ENCODE measurements around the gene TRIP12. TPM values are rescaled to one million over a fixed set of nuclear protein-coding genes. Genes with fewer than 3 reads are reported as not detected.

The TRIP12 gene
- total RNA-seq, 1 experiment from 2014 or later, result 175 TPM

- RAD21 ChIA-PET (ENCODE audit: low non-redundant PET in 1 of 2, low total read pairs in 2 of 2, uncharacterized antibody in 2 of 2, unreplicated experiment in 2 of 2), result no interaction called here
- CTCF ChIA-PET, result no interaction called here
- Histone ChIP-seq H3K36me3 (ENCODE audit: control insufficient read depth in 1 of 2, insufficient read depth in 2 of 2, low read length in 2 of 2) (peaks cover 12 to 24% of the 10 kb centered on the region in 2 experiments), H3K4me1 (ENCODE audit: control insufficient read depth in 1 of 2, insufficient read depth in 2 of 2, low read length in 2 of 2) (no peaks in the 10 kb centered on the region), H3K27me3 (ENCODE audit: insufficient read depth, low read length) (no peaks in the 10 kb centered on the region), H3K4me2 (ENCODE audit: low read length) (no peak overlapping the region), H3K4me3 (replicated peaks in 1 of 2; ENCODE audit: low read depth in 1 of 2, low read length in 2 of 2) (no peak overlapping the region), H3K9me3 (ENCODE audit: control insufficient read depth in 1 of 2, insufficient read depth in 1 of 2, low read depth in 1 of 2, low read length in 2 of 2) (no peaks in the 10 kb centered on the region), H2AFZ (ENCODE audit: low read depth, low read length, poor library complexity, severe bottlenecking) (no peak overlapping the region), H3K9me2 (ENCODE audit: insufficient read depth) (no peaks in the 10 kb centered on the region), H3K79me2 (ENCODE audit: insufficient read depth, low read length) (no peaks in the 10 kb centered on the region), H3K9ac (ENCODE audit: low read length) (no peak overlapping the region), H4K20me1 (ENCODE audit: insufficient read depth) (no peaks in the 10 kb centered on the region), H3K27ac (ENCODE audit: low read depth, low read length) (no peak overlapping the region)
- POLR2A ChIA-PET, result no interaction called here
- ATAC-seq, result no peak
- no TSS peak for BruUV-seq (replicated peaks)
- TF ChIP-seq YY1 (IDR thresholded peaks at IDR 0.05; ENCODE audit: extremely low read depth, insufficient replicate concordance, low read depth, low read length), result no peak
- TF ChIP-seq CEBPB (IDR thresholded peaks at IDR 0.05; ENCODE audit: low read depth), result no peak
- no peak for TF ChIP-seq CTCF (IDR thresholded peaks at IDR 0.05 in 2 of 3, conservative IDR thresholded peaks at IDR 0.05 in 1 of 3; ENCODE audit: borderline replicate concordance in 1 of 3, insufficient read depth in 1 of 3, low read depth in 2 of 3, low read length in 2 of 3)
- no peak for TF ChIP-seq ZNF274 (IDR thresholded peaks at IDR 0.05; ENCODE audit: low read depth, low read length)
- TF ChIP-seq REST (IDR thresholded peaks at IDR 0.05; ENCODE audit: low read depth), result no peak
- TF ChIP-seq POLR2AphosphoS5 (IDR thresholded peaks at IDR 0.05; ENCODE audit: low read depth, low read length), result no peak
- no peak for TF ChIP-seq EZH2 (IDR thresholded peaks at IDR 0.05)
- no peak for TF ChIP-seq JUND (IDR thresholded peaks at IDR 0.05)
- DNase-seq (ENCODE audit: low read depth, low spot score), result no peak
- intact Hi-C loops (cut with micrococcal nuclease), result loop anchor here (10.0 kb wide), 1 partner anchor 359 kb away; no protein-coding TSS in a partner anchor
These were observed 116.2 kb downstream of the TRIP12 start for GRCh38 chr2:229805559-229805958.
